Fibroblast of lung (primary cell): ENCODE measurements around the gene SEC22A. TPM values are rescaled to one million over a fixed set of nuclear protein-coding genes. Genes with fewer than 3 reads are reported as not detected.

Experiments used
- DNase-seq, 2 donors: peaks; one replicate each; pipeline versions ENCODE4 v3.0.0 to v3.0.0-alpha.2; 2010; ENCODE audit warnings: low read depth in 2 of 2
- H2AFZ ChIP-seq: 2 replicates; pipeline ENCODE4 v1.5.1; 2012; ENCODE audit warnings: low read length, control low read depth, inconsistent platforms
- H3K27ac ChIP-seq: 2 replicates; pipeline ENCODE4 v1.5.1; 2011; ENCODE audit warnings: low read length, control low read depth; ENCODE audit not compliant: insufficient read depth
- H3K27me3 ChIP-seq: 2 replicates; pipeline ENCODE4 v1.5.1; 2011; ENCODE audit warnings: mild to moderate bottlenecking, low read length; ENCODE audit not compliant: control insufficient read depth, insufficient read depth
- H3K36me3 ChIP-seq: 2 replicates; pipeline ENCODE4 v1.5.1; 2011; ENCODE audit warnings: low read length; ENCODE audit not compliant: control insufficient read depth, insufficient read depth
- H3K4me1 ChIP-seq: 2 replicates; pipeline ENCODE4 v1.5.1; 2011; ENCODE audit warnings: low read length; ENCODE audit not compliant: control insufficient read depth, insufficient read depth; ENCODE audit errors: extremely low read depth
- H3K4me2 ChIP-seq: 2 replicates; pipeline ENCODE4 v1.5.1; 2011; ENCODE audit warnings: low read length, control low read depth; ENCODE audit not compliant: insufficient read depth; ENCODE audit errors: extremely low read depth
- H3K4me3 ChIP-seq, 4 experiments: fragments of 200-600 bp in 1 of 4; sonication (generic) in 1 of 4; replicated peaks in 1 of 4; 2 replicates each; pipeline ENCODE4 v1.5.1; 2011 to 2016; ENCODE audit warnings: low read length in 4 of 4, low read depth in 3 of 4, mild to moderate bottlenecking in 3 of 4, control low read depth in 2 of 4, inconsistent platforms in 1 of 4, mixed read lengths in 1 of 4; ENCODE audit not compliant: insufficient read depth in 1 of 4; ENCODE audit errors: control extremely low read depth in 1 of 4
- H3K79me2 ChIP-seq: 2 replicates; pipeline ENCODE4 v1.5.1; 2012; ENCODE audit warnings: mild to moderate bottlenecking, low read length, inconsistent platforms; ENCODE audit not compliant: control insufficient read depth, insufficient read depth
- H3K9ac ChIP-seq: 2 replicates; pipeline ENCODE4 v1.5.1; 2011; ENCODE audit warnings: mild to moderate bottlenecking, low read length, control low read depth; ENCODE audit not compliant: insufficient read depth
- H3K9me3 ChIP-seq: 2 replicates; pipeline ENCODE4 v1.5.1; 2012; ENCODE audit warnings: low read depth, low read length; ENCODE audit not compliant: control insufficient read depth, insufficient read depth
- H4K20me1 ChIP-seq: 2 replicates; pipeline ENCODE4 v1.5.1; 2011; ENCODE audit warnings: low read length; ENCODE audit not compliant: control insufficient read depth, insufficient read depth; ENCODE audit errors: extremely low read depth
- CTCF ChIP-seq, 2 donors: IDR thresholded peaks in 1 of 2; conservative IDR thresholded peaks in 1 of 2; 1 replicate in 1 of 2; 2 replicates in 1 of 2; pipeline ENCODE4 v1.5.1; 2011 to 2012; ENCODE audit warnings: low read length in 2 of 2, control low read depth in 1 of 2, inconsistent platforms in 1 of 2, low read depth in 1 of 2, mild to moderate bottlenecking in 1 of 2
- EZH2 ChIP-seq: IDR thresholded peaks from 2 replicates; pipeline ENCODE4 v1.5.1; 2012; ENCODE audit warnings: low read length, control low read depth, mild to moderate bottlenecking; ENCODE audit errors: missing control alignments
- polyA plus RNA-seq, 2 donors: library from polyadenylated mRNA; depleted of rRNA in 1 of 2; stranded (reverse) in 1 of 2; unstranded in 1 of 2; fragments of >200 nt; gene quantifications; 2 replicates each; pipeline ENCODE4 v1.2.1, GENCODE V29; 2011 to 2012; ENCODE audit warnings: missing spikeins in 1 of 2
- total RNA-seq: library from RNA; depleted of rRNA; stranded (reverse); fragments of >200 nt; gene quantifications from 2 replicates; pipeline ENCODE4 v1.2.1, GENCODE V29; 2014

SEC22A gene
- total and polyA plus RNA-seq, 2 donors (not counting 1 experiment from before 2014, with no cell fraction given) = 45.4 to 52.7 TPM

DNA sequence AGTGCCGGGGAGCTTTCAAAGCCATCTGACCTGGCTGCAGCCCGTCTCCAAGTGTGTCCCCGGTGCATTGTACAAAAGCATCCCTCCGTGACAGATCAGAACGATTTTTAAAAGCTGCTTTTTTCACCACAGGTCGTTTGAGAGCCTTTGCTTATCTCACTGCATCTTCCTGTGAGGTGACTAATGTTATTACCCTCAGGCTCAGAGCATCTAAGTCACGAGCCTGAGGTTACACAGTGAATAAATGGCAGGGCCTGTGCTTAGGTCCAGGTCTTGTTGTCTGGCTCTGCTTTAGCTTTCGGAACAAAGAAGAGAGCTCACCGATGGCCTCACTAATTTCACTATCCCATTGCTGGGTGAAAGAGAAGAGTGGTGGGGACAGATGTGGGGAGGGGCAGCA, 83.3 kb downstream of the SEC22A start:
- H3K79me2 ChIP-seq = no peaks in the 10 kb centered on the region
- no peak overlapping the region for H3K9ac ChIP-seq
- H3K27ac ChIP-seq = no peak overlapping the region
- H3K27me3 ChIP-seq = no peaks in the 10 kb centered on the region
- TF ChIP-seq CTCF (conservative IDR thresholded peaks at IDR 0.05 in 1 of 2, IDR thresholded peaks at IDR 0.05 in 1 of 2; ENCODE audit: low read depth in 1 of 2, low read length in 2 of 2) (no peak), EZH2 (no peak)
- no peak overlapping the region for H3K4me2 ChIP-seq
- H3K4me3 ChIP-seq = no peak overlapping the region
- no peaks in the 10 kb centered on the region for H3K36me3 ChIP-seq
- no peaks in the 10 kb centered on the region for H3K9me3 ChIP-seq
- no peaks in the 10 kb centered on the region for H3K4me1 ChIP-seq
- H4K20me1 ChIP-seq = no peaks in the 10 kb centered on the region
- no peak overlapping the region for H2AFZ ChIP-seq
- no peak for DNase-seq

- H4K20me1 ChIP-seq = no peaks in the 10 kb centered on the region
Observed at GRCh38 chr3:123285479-123285878, 83.7 kb downstream of the SEC22A start.

DNA sequence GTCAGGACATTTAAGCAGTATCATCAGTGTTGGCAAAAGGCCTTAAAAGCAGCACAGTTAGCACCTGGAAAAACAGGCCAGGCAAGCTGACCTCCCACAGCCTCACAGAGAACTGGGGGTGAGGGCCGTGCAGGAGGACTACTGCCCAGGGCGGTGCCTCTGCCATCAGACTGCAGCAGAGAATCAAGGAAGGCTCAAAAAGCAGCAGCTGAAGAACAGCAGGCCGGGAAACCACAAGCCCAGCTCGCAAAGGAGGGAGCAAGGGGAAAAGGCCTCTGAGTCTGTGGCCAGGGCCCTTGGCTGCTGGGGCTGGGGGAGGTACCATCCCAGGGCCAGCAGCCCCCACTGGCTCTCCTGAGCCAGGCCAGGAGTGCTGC, 84.2 kb downstream of the SEC22A start:
- H2AFZ ChIP-seq = no peak overlapping the region
- H3K4me3 ChIP-seq = no peak overlapping the region
- DNase-seq = no peak
- no peaks in the 10 kb centered on the region for H3K36me3 ChIP-seq
- H3K4me1 ChIP-seq = no peaks in the 10 kb centered on the region
- H3K9ac ChIP-seq = no peak overlapping the region
- H3K27me3 ChIP-seq = no peaks in the 10 kb centered on the region
- no peaks in the 10 kb centered on the region for H3K79me2 ChIP-seq
- no peak overlapping the region for H3K4me2 ChIP-seq
- TF ChIP-seq CTCF (conservative IDR thresholded peaks at IDR 0.05 in 1 of 2, IDR thresholded peaks at IDR 0.05 in 1 of 2; ENCODE audit: low read depth in 1 of 2, low read length in 2 of 2) = no peak
- no peak for TF ChIP-seq EZH2
- H3K9me3 ChIP-seq = no peaks in the 10 kb centered on the region
- H3K27ac ChIP-seq = no peak overlapping the region
- H4K20me1 ChIP-seq = no peaks in the 10 kb centered on the region

More at GRCh38 chr3:123285479-123285878, 83.7 kb downstream of the SEC22A start:
- Histone ChIP-seq H3K9me3 (no peaks in the 10 kb centered on the region), H3K27ac (no peak overlapping the region), H3K4me1 (no peaks in the 10 kb centered on the region), H3K9ac (no peak overlapping the region), H3K27me3 (no peaks in the 10 kb centered on the region), H3K4me3 (no peak overlapping the region), H2AFZ (no peak overlapping the region), H3K79me2 (no peaks in the 10 kb centered on the region), H3K36me3 (no peaks in the 10 kb centered on the region), H3K4me2 (no peak overlapping the region)
- no peak for TF ChIP-seq EZH2
- TF ChIP-seq CTCF (conservative IDR thresholded peaks at IDR 0.05 in 1 of 2, IDR thresholded peaks at IDR 0.05 in 1 of 2; ENCODE audit: low read depth in 1 of 2, low read length in 2 of 2) = no peak
- DNase-seq = no peak
